SU-DHL-6 (cell line): Measurements from ENCODE around the gene RGS7.

Experiments
- EZH2phosphoT487 ChIP-seq: fragments of 200-600 bp; sonication (generic), shearing (Covaris generic); conservative IDR thresholded peaks from 2 replicates; pipeline ENCODE4 v1.6.1; 2018; ENCODE audit warnings: mild to moderate bottlenecking, antibody characterized with exemption, low read length, moderate library complexity, mixed read lengths
- TF ChIP-seq, protein P1 (sequence below): fragments of 200-600 bp; sonication (generic); IDR thresholded peaks from one replicate; pipeline ENCODE4 v1.5.1; 2017; ENCODE audit warnings: antibody characterized with exemption, mild to moderate bottlenecking, low read length, moderate library complexity; ENCODE audit not compliant: insufficient read depth, poor library complexity, severe bottlenecking

DNA sequence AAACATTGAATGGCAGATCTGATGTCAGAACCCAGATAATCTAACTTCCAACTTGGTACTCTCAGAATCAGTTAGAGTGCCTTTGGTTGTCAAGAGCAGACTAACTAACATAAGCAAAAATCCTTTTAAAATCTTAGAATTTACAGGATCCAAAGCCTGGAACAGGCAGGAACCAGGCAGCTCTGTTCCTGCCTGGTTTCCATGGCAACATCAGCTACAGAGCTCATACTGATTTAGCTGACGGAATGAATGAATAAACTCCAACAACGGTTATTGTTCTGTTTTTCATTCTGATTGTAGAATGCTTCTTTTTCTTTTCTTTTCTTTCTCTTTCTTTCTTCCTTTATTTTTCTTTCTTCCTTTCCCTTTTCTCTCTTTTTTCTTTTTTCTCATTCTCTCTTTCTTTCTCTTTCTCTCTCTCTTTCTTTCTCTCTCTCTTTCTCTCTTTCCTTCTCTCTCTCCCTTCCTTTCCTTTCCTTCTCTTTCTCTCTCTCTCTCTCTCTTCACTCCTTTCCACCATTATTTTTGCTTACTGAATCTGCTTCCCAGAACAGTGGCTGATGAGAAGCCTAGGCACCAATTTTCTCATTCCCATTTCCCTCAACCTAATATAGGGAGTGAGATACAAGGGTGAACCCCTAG lies 121.6 kb downstream of the RGS7 start:
- TF ChIP-seq, protein P1, sequence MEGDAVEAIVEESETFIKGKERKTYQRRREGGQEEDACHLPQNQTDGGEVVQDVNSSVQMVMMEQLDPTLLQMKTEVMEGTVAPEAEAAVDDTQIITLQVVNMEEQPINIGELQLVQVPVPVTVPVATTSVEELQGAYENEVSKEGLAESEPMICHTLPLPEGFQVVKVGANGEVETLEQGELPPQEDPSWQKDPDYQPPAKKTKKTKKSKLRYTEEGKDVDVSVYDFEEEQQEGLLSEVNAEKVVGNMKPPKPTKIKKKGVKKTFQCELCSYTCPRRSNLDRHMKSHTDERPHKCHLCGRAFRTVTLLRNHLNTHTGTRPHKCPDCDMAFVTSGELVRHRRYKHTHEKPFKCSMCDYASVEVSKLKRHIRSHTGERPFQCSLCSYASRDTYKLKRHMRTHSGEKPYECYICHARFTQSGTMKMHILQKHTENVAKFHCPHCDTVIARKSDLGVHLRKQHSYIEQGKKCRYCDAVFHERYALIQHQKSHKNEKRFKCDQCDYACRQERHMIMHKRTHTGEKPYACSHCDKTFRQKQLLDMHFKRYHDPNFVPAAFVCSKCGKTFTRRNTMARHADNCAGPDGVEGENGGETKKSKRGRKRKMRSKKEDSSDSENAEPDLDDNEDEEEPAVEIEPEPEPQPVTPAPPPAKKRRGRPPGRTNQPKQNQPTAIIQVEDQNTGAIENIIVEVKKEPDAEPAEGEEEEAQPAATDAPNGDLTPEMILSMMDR = no peak
- no peak for TF ChIP-seq EZH2phosphoT487
